ENCODE measurements around the gene ZNF471.

The ZNF471 gene

DNA sequence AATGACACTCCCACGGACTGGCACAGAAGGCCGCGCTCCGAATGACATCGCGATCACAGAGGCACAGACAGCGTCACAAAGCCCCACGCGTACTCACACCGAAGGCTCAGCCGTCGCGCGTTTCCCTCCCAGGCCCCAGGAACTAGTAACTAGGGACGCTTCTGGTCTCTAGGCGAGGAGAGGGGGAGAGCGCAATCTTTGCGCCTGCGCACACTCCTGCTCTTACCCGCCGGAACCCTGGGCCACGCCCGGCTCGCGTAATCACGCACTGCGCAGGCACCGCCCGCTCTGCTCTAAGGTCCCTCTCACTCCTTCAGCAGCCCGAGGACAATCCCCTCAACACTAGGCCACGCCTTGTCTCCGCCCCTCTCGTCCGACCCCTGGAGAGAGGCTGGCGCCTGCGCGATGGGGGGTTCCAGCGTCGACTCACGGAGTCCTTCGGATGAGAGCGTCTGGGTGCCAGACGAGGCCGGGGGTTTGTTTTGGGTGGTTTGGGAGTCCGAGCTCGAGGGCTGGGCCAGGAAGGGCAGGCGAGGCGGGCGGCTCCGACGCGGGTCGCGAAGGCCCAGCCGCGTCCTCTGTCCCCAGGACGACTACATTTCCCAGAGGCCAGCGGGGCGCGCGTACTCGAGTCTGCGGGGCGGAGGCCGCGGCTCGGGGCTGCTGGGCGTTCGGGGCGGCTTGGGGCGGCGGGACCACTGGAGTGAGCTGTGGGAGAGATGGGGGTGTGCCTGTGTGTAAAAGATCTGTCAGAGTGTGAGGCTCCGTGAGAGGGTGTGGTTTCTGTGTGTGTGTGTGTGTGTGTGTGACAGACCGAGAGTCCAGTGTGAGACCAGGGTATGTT lies at the start of gene ZNF471:
Gene ZNF471, plus strand, starts transcription at position 410 of the 844 bp plus-strand sequence. CDS start 3,717 bp downstream, outside the sequence.
- Histone ChIP-seq H3K4me2 (ENCODE audit: low read length) (peak within 1 kb of the TSS; percentile 98), H3K27me3 (ENCODE audit: control insufficient read depth, insufficient read depth, low read length) (no peaks in the 10 kb centered on the region), H3K4me3 (ENCODE audit: low read depth, low read length) (peak within 1 kb of the TSS; percentile 90), H3K9ac (peak within 1 kb of the TSS; percentile 59), H3K9me3 (ENCODE audit: control insufficient read depth, low read length) (no peaks in the 10 kb centered on the region), H3K79me2 (no peaks in the 10 kb centered on the region), H3K36me3 (ENCODE audit: control insufficient read depth, insufficient read depth, low read length) (no peaks in the 10 kb centered on the region), H2AFZ (peak within 1 kb of the TSS; percentile 89), H3K4me1 (peaks cover 4% of the 10 kb centered on the region), H3K27ac (peak within 1 kb of the TSS; percentile 93)
- TF ChIP-seq CTCF (IDR thresholded peaks at IDR 0.05) = no peak

- Histone ChIP-seq H3K79me2 (peaks cover 9% of the 10 kb centered on the region), H3K4me2 (ENCODE audit: low read length) (no peak overlapping the region), H3K36me3 (ENCODE audit: control insufficient read depth, insufficient read depth, low read length) (no peaks in the 10 kb centered on the region), H3K4me3 (ENCODE audit: low read depth, low read length) (no peak overlapping the region), H3K9ac (no peak overlapping the region), H3K9me3 (ENCODE audit: control insufficient read depth, low read length) (no peaks in the 10 kb centered on the region), H2AFZ (no peak overlapping the region), H3K27ac (no peak overlapping the region), H3K27me3 (ENCODE audit: control insufficient read depth, insufficient read depth, low read length) (no peaks in the 10 kb centered on the region), H3K4me1 (no peaks in the 10 kb centered on the region)
- TF ChIP-seq CTCF (IDR thresholded peaks at IDR 0.05) = no peak
These were observed 33.3 kb upstream of the ZNF471 start for GRCh38 chr19:56474308-56474707.

DNA sequence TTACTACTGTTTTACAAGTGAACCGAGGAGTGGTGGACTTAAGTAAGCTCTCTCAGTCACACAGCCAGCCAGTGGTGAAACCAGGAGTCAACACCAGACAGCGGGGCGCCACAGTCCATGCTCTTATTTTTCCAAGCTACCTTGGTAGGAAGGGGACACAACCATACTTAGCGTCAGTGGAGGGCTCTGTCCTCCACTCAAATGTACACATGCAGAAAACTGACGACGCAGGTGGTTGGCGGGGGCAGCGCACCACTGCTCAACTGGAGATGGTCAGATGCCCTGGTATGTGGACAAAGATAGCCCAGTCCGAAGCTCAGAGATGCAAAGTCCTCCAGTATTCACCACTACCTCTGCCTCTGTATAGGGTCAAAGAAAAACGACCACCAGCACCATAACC lies 31.6 kb upstream of the ZNF471 start:
- Histone ChIP-seq H2AFZ (no peak overlapping the region), H3K9me3 (ENCODE audit: control insufficient read depth, low read length) (no peaks in the 10 kb centered on the region), H3K27ac (peak overlapping the region; percentile 45), H3K4me1 (no peaks in the 10 kb centered on the region), H3K4me3 (ENCODE audit: low read depth, low read length) (peak overlapping the region; percentile 96), H3K79me2 (peaks cover 15% of the 10 kb centered on the region), H3K27me3 (ENCODE audit: control insufficient read depth, insufficient read depth, low read length) (no peaks in the 10 kb centered on the region), H3K4me2 (ENCODE audit: low read length) (peak overlapping the region; percentile 100), H3K9ac (no peak overlapping the region), H3K36me3 (ENCODE audit: control insufficient read depth, insufficient read depth, low read length) (no peaks in the 10 kb centered on the region)
- TF ChIP-seq CTCF (IDR thresholded peaks at IDR 0.05) = no peak

- H3K27me3 ChIP-seq (ENCODE audit: control insufficient read depth, insufficient read depth, low read length) = no peaks in the 10 kb centered on the region
These were observed 30.8 kb upstream of the ZNF471 start, which contains the start of gene ZNF667 for GRCh38 chr19:56476651-56477428. Gene ZNF667, minus strand, starts transcription at chr19:56477345. Its CDS starts 14,975 bp downstream, at chr19:56462370.

More at GRCh38 chr19:56476651-56477428, 30.8 kb upstream of the ZNF471 start, which contains the start of gene ZNF667:
- peak within 1 kb of the TSS; percentile 85 for H2AFZ ChIP-seq
- H3K9ac ChIP-seq = no peak within 1 kb of the TSS
- H3K27ac ChIP-seq = peak within 1 kb of the TSS; percentile 70
- peak within 1 kb of the TSS; percentile 100 for H3K4me2 ChIP-seq (ENCODE audit: low read length)
- H3K9me3 ChIP-seq (ENCODE audit: control insufficient read depth, low read length) = no peaks in the 10 kb centered on the region
- H3K4me1 ChIP-seq = no peaks in the 10 kb centered on the region
- no peaks in the 10 kb centered on the region for H3K36me3 ChIP-seq (ENCODE audit: control insufficient read depth, insufficient read depth, low read length)
- H3K4me3 ChIP-seq (ENCODE audit: low read depth, low read length) = peak within 1 kb of the TSS; percentile 96
- TF ChIP-seq CTCF (IDR thresholded peaks at IDR 0.05) = no peak
- H3K79me2 ChIP-seq = peaks cover 18% of the 10 kb centered on the region

Measured in parathyroid adenoma (tissue), 2 donors.